Fibroblast of the aortic adventitia (primary cell): ENCODE data around the gene HP. TPM values are rescaled to one million over a fixed set of nuclear protein-coding genes. Genes with fewer than 3 reads are reported as not detected.

Experiments used
- DNase-seq: peaks from one replicate; pipeline ENCODE4 v3.0.0-alpha.2; 2010; ENCODE audit warnings: low read depth
- H3K4me3 ChIP-seq: 2 replicates; pipeline ENCODE4 v1.5.1; 2011; ENCODE audit warnings: low read depth, mild to moderate bottlenecking, control low read depth, low read length, moderate library complexity
- total RNA-seq: library from RNA; depleted of rRNA; stranded (reverse); fragments of >200 nt; gene quantifications from 2 replicates; pipeline ENCODE4 v1.2.3, GENCODE V29; 2012; ENCODE audit warnings: low replicate concordance
- TF ChIP-seq, protein P1 (sequence below): IDR thresholded peaks from 2 replicates; pipeline ENCODE4 v1.5.1; 2011; ENCODE audit warnings: mild to moderate bottlenecking, low read length, control low read depth, inconsistent platforms; ENCODE audit not compliant: insufficient read depth

Gene HP
- total RNA-seq, 1 donor, result 0.27 TPM

GRCh38 chr16:72091217-72091616 lies 36.9 kb downstream of the HP start:
- DNase-seq, result no peak
- TF ChIP-seq, protein P1, sequence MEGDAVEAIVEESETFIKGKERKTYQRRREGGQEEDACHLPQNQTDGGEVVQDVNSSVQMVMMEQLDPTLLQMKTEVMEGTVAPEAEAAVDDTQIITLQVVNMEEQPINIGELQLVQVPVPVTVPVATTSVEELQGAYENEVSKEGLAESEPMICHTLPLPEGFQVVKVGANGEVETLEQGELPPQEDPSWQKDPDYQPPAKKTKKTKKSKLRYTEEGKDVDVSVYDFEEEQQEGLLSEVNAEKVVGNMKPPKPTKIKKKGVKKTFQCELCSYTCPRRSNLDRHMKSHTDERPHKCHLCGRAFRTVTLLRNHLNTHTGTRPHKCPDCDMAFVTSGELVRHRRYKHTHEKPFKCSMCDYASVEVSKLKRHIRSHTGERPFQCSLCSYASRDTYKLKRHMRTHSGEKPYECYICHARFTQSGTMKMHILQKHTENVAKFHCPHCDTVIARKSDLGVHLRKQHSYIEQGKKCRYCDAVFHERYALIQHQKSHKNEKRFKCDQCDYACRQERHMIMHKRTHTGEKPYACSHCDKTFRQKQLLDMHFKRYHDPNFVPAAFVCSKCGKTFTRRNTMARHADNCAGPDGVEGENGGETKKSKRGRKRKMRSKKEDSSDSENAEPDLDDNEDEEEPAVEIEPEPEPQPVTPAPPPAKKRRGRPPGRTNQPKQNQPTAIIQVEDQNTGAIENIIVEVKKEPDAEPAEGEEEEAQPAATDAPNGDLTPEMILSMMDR, result no peak
- peak overlapping the region; percentile 13 for H3K4me3 ChIP-seq

GRCh38 chr16:72092832-72093447 lies 38.6 kb downstream of the HP start:
- DNase-seq, result peak; percentile 86
- TF ChIP-seq, protein P1, result no peak
- peak overlapping the region; percentile 95 for H3K4me3 ChIP-seq

DNA sequence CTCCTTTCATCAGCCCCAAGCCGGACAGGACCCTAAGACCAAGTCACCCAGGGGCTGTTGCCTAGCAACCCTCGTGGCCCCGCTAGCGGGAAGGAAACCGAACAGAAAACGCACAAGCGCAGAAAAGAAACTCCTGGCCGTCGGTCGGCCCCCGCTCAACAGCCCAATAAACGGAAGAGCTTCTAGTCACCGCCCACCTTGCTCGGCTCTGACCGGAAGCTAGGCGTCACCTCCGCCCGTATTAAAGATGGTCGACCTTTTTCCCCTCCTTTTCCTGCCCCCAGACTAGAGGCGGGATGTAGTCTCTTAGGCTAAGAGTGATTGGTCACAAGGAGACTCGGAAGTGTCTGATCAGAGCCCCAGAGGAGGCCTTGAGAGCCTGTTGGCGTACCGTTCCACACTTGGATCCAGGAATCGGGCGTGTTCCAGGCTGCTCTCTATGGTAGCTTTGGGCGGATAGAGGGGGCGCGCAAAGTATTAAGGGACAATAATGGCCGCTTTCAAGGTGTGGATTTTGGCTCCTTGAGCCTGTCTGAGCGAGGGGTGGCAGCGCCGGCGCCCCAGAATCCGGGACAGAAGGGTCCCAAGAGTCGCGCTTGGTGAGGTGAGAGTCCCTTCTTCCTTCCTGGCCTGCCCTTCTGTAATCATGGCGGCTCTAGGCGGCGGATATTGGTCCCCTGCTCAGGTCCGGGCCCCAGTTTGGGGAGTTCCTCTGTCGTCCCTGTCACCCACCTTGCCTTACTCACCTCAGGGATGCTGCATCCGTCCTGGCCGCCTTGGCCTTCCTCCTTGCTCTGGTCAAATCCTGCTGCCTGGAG lies 39.4 kb downstream of the HP start, which contains the start of the genes DHX38 and TXNL4B:
TSS of gene DHX38 (plus strand) at position 400 of the 818 bp plus-strand sequence. CDS start 2,311 bp downstream, outside the sequence.
TSS of gene TXNL4B (minus strand) at position 173 of the 818 bp plus-strand sequence. CDS start 2,871 bp downstream, outside the sequence.
- peak within 1 kb of the TSS; percentile 99 for H3K4me3 ChIP-seq
- TF ChIP-seq, protein P1, result no peak
- peak; percentile 99 for DNase-seq

- peak; percentile 13 for DNase-seq
- peak overlapping the region; percentile 99 for H3K4me3 ChIP-seq
- TF ChIP-seq, protein P1, result no peak
These were observed 39.9 kb downstream of the HP start for GRCh38 chr16:72094266-72094610.

DNA sequence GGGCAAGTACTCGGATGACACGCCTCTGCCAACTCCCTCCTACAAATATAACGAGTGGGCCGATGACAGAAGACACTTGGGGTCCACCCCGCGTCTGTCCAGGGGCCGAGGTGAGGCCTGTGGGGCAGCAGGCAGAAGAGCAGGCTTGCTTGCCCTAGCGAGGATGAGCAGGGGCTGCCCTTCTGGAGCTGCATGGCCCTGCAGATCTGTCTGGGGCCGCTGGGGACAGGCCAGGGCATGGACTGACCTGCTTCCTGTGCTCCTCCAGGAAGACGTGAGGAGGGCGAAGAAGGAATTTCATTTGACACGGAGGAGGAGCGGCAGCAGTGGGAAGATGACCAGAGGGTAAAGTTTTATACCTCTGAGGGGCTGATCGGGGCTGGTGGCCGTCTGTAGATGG lies 44.6 kb downstream of the HP start:
- no peak for DNase-seq
- TF ChIP-seq, protein P1, result no peak
- H3K4me3 ChIP-seq, result no peak overlapping the region

DNA sequence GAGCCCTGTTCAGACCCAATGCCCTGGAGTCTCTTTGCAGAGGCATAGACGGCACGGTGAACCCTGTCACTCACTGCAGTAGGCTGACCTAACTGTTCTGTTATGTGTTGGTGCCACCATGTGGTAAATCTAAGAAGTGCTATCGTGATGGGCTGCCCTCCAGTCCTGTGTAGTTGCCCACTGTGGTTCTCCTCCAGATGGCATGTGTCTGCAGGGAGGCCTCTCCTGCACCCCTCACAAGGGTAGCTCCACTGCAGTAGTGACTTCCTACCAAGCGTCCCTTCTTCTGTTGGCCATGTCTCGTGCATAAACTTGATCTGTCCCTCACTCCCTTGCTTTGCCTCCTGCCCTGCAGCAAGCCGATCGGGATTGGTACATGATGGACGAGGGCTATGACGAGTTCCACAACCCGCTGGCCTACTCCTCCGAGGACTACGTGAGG lies 45.1 kb downstream of the HP start:
- TF ChIP-seq, protein P1, result peak; percentile 56
- DNase-seq, result peak; percentile 64
- no peak overlapping the region for H3K4me3 ChIP-seq
